Stromal cell of bone marrow (primary cell): Measurements from ENCODE around the gene METRN.
"Not testable (repeated sequence)": the region's sequence is repeated elsewhere in the genome, so short reads cannot be mapped to it uniquely, and the experiment has no call there.

Source experiments
- DNase-seq: peaks from one replicate; pipeline ENCODE4 v3.0.0-alpha.2; 2012; ENCODE audit warnings: low read depth

METRN gene

DNA sequence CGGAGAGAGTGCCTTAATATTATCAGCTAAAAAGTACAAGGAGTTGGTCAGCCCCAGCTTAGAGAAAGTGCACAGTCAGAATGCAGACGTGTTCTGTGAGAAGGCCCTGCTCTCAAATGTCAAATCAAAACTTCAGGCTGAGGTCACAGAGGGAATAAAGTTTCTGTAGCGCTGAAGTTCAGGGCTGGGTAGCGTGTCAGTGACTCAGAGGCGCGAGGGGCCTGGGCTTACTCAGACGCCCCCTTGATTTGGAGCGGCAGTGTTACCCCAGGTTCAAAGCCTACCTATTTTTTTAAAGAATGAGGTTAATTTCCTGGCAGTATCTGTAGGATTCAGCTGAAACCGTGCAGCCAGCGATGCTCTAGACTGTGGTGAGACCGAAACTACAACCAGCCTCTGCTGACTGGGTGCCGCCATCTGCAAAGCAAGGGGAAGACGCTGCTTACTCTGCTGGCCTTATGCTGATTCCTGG, 21.1 kb downstream of the METRN start:
- no peak for DNase-seq

DNA sequence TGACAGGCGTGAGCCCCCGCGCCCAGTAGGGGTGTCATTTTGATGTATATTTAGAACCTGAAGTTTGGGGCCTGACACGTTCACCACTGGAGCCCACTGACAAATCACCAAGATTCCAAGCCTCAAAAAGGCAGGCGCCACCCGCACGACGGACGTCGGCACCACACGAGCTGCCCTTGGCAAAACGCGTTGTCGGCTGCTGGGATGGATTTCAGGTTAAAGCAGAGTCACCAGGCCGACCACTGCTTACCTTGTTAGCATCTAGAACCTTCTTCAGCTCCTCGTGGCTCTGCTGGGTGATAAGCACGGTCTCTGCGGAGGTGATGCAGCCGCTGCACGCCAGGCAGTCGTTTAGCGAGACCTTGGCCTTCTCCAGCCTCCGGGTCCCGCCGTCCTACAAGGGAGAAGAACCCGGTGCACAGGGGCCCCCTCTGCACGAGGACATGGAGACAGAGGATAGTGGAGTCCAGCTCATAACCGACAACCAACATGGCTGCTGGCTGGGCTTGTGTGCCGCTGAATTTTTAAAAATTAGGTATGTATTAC, 22.1 kb downstream of the METRN start:
- no peak for DNase-seq

DNA sequence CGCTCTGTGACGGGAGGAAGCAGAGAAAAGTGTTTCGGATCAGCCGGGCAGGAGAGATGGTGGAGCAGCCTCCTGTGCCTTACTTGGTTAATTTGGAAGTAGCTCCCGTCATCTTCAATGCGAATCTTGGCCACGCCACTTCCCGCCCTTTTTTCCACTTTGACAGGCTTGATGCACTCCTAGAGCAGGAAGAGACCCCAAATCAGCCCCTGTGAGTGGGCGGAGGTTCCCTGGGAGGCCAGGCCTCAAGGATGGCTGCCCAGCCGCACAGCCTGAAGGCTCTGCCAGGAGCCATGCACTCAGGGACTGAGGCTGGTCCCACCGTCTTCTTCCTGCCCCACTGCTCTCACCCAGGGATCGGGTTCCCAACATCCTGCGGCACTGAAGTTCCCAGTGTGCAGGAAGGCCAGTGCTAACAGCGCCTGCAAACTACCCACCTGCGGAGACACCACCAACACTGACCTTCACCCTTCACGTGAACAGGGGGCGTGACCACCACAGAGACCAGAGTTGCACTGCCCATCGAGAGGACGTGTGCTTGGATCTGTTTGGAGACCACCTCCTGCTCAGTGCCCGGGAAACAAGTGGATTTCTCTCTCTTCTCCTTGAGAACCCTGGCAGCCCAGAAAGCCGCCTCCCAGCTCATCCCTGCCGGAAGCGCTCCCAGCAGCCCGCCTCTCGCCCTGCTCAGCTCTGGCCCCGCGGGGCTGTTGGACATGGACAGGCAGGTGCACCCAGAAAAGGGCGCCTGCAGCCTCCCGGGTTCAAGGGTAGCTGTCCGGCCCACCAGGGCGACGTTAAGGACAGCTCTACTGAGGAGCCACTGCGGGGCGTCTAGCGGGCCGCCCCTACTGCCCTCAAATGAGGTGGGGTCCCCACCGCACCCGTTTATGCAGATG, 24.9 kb downstream of the METRN start:
- DNase-seq, result no peak

DNA sequence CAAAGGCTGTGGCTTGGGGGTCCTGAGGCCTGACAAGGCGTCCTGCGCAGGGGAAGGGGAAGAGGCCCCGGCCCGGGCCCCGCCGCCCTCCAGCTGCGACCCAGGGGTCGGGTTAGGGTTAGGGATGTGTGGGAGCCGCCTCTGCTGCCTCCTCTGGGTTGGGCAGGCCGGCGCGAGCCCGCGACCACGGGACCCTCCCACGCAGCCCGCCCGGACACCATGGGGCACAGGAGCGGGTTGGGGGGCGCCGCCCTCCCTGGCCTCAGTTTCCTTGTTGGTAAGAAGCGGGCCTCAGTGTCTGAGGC, 25.5 kb downstream of the METRN start:
- no peak for DNase-seq

DNA sequence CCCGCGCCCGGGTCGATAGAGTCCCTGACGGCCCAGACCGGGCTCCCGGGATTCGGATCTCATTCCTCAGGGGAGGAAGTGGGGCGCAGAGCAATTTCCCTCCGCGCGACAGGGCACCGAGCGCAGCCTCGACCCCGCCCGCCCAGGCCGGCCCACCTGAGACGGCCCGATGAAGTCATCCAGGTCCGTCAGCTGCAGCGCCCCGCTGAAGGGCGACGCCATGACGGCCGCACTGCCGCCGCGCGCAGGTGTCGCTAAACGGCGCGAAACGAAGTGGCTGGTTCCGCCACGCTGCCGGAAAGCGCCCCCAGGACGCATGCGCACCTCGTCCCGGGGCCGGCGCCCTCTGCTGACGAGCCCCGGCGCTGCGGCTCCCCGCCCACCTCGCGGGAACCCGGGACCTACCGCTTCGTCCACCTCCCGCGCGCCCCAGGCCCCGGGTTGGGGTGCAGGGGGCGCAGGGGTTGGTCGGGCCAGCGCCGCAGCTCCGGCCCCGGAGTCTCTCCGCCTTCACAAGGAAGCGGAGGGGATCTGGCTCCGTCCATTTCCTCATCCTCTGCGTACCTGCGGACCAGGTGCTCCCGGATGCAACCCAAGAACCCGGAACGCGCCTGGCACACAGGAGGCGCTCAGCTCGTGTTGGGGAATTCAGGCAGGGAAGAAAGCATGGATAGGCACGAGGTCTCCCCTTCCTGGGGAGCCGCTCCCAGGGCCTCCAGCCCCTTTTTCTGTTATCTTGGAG, 26.0 kb downstream of the METRN start, which contains the start of gene CIAO3:
Gene CIAO3 (minus strand): TSS at position 234 of the 742 bp plus-strand sequence. CDS start 12 bp downstream, at position 222.
- DNase-seq, result peak; percentile 68

DNA sequence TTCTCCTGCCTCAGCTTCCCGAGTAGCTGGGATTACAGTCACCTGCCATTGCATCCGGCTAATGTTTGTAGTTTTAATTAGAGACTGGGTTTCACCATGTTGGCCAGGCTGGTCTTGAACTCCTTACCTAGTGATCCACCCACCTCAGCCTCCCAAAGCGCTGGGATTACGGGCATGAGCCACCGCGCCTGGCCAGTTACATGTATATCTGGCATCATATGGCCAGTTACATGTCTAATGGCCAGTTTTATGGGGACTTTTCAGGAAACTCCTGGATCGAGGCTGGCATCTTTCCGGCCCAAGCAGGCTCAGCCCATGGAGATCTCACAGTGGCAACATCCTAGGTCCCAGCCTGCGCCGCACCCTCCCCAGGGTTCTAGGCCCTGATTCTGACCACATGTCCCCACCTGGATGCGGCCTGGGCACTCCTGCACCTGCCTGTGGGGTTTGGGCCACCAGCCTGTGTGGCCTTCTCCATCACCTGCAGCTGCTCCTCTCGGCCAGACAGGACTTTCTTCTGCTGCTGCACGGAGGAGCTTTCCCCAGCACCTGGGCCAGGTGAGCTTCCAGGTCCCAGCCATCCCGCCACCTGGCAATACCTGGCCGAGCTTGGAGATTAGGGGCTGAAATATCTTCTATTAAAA, 27.2 kb downstream of the METRN start:
- no peak for DNase-seq

DNA sequence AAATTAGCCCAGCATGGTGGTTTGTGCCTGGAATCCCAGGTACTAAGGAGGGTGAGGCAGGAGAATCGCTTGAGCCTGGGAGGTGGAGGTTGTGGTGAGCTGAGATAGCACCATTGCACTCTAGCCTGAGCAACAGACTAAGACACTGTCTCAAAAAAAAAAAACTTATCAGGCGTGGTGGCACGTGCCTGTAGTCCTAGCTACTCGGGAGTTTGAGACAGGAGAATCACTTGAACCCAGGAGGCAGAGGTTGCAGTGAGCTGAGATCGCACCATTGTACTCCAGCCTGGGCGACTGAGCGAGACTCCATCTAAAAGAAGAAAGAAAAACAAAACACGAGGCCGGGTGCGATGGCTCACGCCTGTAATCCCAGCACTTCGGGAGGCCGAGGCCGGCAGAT, 28.0 kb downstream of the METRN start:
- not testable (repeated sequence) for DNase-seq

DNA sequence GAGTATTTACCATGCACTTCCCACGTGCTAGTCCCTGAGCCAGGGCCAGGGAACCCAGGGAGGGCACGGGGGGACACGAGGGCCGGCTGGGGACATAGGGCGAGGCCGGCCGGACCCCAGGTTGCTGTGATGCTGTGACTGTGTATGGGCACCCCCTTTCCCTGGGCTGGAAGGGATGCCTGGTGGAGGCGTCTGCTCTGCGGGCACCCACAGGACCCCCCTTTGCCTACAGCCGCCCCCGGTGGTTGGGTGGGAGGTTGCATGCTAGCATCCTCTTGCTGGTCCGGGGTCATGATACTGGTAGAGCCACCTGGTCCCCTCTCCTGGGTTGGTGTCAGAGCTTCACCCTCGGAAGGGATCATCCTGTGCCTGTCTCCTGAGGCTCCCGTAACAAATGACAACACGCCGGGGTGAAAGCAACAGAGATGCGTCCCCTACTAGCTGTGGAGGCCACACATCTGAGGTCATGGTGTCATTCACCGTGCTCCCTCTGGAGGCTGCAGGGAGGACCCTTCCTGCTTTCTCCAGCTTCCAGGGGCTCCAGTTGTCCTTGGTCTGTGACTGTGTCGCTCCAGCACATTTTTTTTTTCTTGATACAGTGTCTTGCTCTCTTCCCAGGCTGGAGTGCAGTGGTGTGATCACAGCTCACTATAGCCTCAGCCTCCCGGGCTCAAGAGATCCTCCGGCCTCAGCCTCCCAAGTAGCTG, 29.0 kb downstream of the METRN start:
- DNase-seq, result no peak

DNA sequence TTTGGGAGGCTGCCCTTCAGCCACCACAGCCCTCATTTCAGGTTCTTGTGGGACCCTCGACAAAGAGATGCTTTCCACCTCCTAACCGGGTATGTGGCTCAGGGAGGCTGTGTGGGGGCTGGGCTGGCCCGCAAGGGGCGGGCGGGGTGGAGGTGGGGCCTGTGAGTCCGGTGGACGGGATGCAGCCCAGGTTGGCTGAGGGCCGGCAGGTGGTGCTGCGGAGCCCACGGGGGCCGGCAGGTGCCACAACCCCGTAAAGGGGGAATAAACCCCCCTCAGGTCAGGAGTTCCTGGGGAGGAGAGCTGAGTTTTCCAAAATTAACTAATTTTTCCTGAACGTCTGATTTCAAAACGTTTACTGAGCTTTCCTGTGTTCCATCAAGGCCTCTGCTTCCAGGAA, 30.8 kb downstream of the METRN start:
- no peak for DNase-seq

DNA sequence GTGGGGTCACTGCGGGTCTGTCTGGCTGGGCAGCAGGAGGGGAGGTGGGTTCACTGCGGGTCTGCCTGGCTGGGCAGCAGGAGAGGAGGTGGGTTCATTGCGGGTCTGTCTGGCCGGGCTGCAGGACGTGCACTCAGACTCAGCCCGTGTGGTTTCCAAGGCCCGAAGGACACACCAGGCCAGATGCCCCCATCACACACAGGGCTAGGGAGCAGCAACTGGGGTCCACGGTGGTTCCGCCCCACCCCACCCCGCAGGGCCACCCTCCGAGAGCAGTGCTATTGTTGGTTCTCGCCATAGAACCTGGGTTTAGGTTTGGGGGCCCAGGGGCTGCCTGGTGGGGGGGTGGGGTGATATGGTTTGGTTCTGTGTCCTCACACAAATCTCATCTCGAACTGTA, 31.7 kb downstream of the METRN start:
- DNase-seq, result no peak

DNA sequence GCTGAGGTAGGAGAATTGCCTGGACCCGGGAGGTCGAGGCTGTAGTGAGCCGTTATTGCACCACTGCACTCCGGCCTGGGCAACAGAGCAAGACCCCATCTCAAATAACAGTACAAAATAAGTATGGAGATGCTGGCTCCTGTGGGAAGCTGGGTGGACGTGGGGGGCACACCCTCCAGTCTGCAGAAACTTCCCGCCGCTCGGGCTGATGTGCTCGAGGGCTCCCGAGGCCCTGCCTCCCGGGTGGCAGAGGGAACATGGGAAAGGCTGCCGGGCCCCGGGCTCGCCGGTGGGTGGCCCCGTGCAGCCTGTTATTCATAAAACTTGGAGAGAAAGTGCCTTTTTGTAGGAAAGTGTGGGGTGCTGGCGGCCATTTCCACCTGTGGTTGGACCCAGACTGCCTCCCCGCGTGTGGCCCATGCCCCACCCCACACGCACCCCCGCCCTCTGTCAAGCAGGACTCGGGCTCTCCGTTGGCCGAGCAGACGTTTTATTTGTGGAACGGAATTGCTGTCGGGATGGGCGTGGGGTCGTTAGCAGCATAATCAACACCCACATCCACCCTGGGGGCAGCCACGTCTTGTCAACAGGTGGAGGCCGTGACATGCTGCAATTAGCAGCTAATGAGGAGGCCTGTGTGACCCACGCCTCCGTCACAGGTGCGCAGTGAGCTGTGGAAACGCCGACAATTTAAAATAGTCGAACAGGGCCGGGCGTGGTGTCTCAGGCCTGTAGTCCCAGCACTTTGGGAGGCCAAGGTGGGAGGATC, 33.2 kb downstream of the METRN start:
- DNase-seq, result no peak

DNA sequence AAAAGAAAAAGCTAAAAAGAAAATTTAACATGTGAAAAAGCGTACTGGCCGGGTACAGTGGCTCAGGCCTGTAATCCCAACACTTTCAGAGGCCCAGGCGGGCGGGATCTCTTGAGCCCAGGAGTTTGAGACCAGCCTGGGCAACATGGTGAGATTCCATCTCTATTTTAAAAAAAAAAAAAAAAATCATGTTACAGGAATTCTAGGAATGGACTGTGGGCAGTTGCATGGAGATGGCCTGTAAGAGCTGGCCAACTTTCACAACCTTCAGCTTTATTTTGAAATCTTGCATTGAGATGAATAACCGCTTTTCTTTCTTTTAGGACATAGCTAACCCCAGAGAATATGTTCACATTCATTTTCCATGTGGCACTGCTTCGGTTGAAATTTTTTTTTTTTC, 34.1 kb downstream of the METRN start:
- peak; percentile 72 for DNase-seq

DNA sequence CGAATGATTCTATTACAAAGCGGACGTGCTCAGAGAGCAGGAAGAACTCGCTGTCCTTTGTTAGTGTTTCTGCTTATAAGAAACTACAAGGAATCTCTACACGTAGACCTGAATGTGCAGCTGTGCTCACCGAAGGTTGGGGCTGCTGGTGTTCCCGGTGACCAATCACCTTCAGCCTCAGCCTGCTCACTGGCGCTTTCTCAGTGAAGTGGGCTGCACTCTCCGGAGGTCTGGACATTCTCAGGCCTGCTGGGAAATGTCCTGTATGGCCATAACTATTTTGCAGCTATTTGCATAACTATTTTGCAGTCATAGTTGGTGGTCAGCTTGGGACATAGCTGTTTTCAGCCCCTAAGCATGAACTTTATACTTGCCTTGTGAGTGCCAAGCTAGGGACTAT, 35.6 kb downstream of the METRN start:
- DNase-seq, result no peak

DNA sequence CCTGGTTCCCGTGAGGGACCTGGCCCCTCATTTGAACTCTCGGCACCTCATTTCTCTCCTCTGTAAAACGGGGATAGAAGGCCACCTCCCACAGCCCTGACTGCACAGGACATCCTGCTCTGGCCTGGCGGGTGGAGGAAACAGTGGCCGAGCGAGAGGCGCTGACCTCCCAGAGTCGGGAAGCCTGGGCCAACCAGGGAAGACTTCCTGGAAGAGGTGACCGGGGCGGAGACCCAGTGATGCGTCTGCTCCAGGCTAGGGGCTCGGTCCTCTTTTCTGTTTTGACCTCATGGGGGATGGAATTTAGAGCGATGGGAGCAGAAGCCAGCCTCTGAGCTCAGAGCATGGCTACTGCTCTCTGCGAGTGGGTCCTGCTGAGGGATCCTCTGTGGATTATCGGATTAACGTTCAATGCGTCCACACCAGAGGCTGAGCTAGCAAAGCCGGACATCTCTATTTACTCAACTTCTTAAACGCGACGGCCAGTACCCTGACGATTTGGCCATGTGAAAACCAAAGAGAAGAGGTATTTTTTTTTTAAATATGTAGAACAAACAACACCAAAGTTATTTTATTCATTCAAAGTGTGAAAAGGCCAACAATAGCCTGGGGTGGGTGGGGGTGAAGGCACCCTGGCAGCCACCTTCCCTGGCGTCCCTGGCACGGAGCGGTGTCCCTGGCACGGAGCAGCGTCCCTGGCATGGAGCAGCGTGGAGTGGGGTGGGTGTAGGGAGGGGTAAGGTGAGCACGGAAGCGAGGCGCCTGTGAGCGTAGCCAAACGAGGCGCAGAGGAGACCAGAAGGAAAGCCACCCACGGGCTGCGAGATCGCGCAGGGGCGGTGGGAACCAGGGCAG, 36.5 kb downstream of the METRN start:
- DNase-seq, result no peak

DNA sequence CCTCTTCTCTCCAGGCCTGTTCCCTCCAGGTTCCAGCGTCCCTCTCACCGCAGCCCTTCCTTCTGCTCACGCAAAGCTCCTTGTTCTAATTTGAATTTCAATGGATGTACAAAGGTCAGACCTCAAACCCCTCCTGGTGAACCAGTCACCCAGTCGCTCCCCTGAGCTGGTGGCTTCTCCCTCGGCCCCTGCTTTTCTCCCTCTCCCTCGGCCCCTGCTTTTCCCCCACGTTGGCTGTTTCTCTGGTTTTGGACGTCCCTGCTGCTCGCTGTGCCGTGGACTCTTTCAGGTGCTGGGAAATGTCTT, 37.0 kb downstream of the METRN start:
- DNase-seq, result no peak

DNA sequence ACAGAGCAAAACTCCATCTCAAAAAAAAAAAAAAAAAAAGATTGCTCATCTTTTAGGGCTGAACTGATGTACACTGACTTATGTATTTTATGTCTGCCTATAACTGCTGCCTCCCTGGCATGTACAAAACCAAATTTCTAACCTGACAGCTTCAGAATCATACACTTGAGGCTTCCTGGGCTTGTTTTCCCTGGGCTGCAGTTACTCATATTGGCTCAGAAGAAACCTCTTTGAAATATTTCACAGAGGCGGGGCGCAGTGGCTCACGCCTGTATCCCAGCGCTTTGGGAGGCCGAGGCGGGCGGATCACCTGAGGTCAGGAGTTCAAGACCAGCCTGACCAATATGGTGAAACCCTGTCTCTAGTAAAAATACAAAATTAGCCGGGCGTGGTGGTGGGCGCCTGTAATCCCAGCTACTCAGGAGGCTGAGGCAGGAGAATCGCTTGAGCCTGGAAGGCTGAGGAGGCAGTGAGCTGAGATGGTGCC, 39.2 kb downstream of the METRN start:
- not testable (repeated sequence) for DNase-seq

DNA sequence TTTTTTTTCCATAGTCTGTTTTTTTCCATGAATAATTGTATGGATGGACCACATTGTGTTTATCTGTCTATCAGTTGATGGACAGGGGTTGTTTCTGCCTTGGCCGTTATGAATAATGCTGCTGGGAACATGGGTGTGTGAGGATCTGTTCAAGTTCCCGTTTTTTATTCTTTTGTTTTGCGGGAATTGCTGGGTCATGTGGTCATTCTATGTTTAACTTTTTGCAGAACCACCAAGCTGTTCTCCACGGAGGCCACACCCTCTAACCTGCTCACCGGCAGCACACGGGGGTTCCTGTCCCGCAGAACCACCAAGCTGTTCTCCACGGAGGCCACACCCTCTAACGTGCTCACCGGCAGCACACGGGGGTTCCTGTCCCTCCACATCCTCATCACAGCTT, 39.7 kb downstream of the METRN start:
- DNase-seq, result no peak

DNA sequence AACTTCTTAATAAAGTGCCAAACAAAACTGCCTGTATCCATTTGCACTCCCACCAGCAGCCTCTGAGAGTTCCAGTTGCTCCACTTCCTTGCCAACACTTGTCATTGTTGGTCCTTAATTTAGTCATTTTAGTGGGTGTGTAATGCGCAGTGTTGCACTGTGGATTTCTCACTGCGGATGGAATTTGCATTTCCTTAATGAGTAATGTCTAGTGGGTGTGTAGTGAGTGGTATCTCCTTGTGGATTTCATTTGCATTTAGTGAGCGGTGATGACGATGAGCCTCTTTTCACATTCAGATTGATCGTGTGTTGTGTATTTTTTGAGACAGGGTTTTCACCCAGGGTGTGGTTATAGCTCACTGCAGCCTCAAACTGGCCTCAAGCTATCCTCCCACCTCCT, 41.5 kb downstream of the METRN start:
- DNase-seq, result no peak

DNA sequence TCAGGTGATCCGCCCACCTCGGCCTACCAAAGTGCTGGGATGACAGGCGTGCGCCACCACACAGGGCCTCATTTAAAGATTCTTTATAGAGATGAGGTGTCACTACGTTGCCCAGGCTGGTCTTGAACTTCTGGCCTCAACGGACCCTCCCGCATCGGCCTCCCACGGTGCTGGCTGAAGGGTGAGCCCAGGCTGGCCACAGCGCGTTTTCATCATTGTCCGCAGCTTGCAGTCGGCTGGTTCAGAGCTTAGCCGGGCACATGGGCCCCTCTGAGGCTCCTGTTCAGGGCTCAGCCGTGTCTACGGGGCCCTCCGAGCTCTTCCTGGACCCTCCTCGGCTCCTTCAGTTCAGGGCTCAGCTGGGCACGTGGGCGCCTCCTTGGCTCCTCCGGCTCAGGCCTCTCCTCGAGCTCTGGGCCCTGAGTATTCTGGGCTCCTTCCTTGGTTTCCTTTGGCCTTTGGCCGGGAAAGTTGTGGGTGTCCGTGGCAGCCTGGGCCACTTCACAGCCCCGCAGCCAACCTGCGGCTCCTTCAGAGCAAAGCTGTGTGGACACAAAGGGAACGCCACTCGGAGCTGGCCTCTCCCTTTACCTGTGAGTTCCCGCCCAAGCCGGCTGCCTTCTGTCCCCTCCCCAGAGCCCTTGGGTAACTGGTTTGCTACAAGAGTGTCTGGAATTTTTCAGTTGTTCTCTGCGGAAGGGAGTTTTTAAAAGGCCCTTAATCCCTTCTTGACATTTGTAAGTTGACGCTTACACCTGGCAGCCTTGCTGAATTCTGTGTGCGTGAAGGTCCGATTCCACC, 44.4 kb downstream of the METRN start:
- no peak for DNase-seq
